Measurements from ENCODE around the gene FSCN2.
A peak's percentile ranks its signal among the peaks of the same experiment; 100 is the strongest.

The FSCN2 gene

GRCh38 chr17:81502471-81503017 lies 25.6 kb upstream of the FSCN2 start:
- Histone ChIP-seq H3K27me3 (no peaks in the 10 kb centered on the region), H3K4me3 (no peak overlapping the region), H3K9me3 (no peaks in the 10 kb centered on the region), H3K4me1 (peaks cover 0 to 19% (median 8%) of the 10 kb centered on the region in 4 donors), H3K36me3 (no peaks in the 10 kb centered on the region), H3K27ac (no peak overlapping the region)
- intact Hi-C loops (cut with DNase I; ENCODE audit: low total_unique reads) = no loop called here
- no peak for TF ChIP-seq CTCF (IDR thresholded peaks at IDR 0.05)
- DNase-seq = no peak

- Histone ChIP-seq H3K36me3 (peaks cover 7 to 10% (median 8%) of the 10 kb centered on the region in 3 donors), H3K27me3 (no peaks in the 10 kb centered on the region), H3K4me3 (no peak overlapping the region), H3K27ac (no peak overlapping the region), H3K9me3 (no peaks in the 10 kb centered on the region), H3K4me1 (peaks cover 0 to 27% (median 12%) of the 10 kb centered on the region in 4 donors)
- TF ChIP-seq CTCF (IDR thresholded peaks at IDR 0.05) = no peak
- intact Hi-C loops (cut with DNase I; ENCODE audit: low total_unique reads) = no loop called here
- no peak for DNase-seq
These were observed 24.6 kb upstream of the FSCN2 start for GRCh38 chr17:81503619-81504018.

GRCh38 chr17:81508639-81509206 lies 19.5 kb upstream of the FSCN2 start:
- no peak for DNase-seq
- intact Hi-C loops (cut with DNase I; ENCODE audit: low total_unique reads) = no loop called here
- Histone ChIP-seq H3K9me3 (no peaks in the 10 kb centered on the region), H3K27ac (peak overlapping the region; percentile 95 to 100), H3K4me3 (peak overlapping the region; percentile 92 to 99), H3K36me3 (peaks cover 43 to 48% (median 46%) of the 10 kb centered on the region in 3 donors), H3K27me3 (no peaks in the 10 kb centered on the region), H3K4me1 (peaks cover 0 to 19% (median 8%) of the 10 kb centered on the region in 4 donors)
- no peak for TF ChIP-seq CTCF (IDR thresholded peaks at IDR 0.05)

- H3K9me3 ChIP-seq = no peaks in the 10 kb centered on the region
- no peak for TF ChIP-seq CTCF (IDR thresholded peaks at IDR 0.05)
- H3K36me3 ChIP-seq = peaks cover 43 to 48% (median 46%) of the 10 kb centered on the region in 3 donors
- DNase-seq = no peak
- H3K4me3 ChIP-seq = peak overlapping the region; percentile 92 to 99
- intact Hi-C loops (cut with DNase I; ENCODE audit: low total_unique reads) = no loop called here
- H3K27ac ChIP-seq = peak overlapping the region; percentile 95 to 100
- H3K4me1 ChIP-seq = peaks cover 0 to 21% (median 8%) of the 10 kb centered on the region in 4 donors
- H3K27me3 ChIP-seq = no peaks in the 10 kb centered on the region
These were observed 18.8 kb upstream of the FSCN2 start for GRCh38 chr17:81509207-81509971.

- H3K36me3 ChIP-seq = peaks cover 43 to 48% (median 46%) of the 10 kb centered on the region in 3 donors
- H3K27ac ChIP-seq = peak overlapping the region; percentile 95 to 100
- intact Hi-C loops (cut with DNase I; ENCODE audit: low total_unique reads) = loop anchor here (2.0 kb wide), 1 partner anchor 109 kb away; no protein-coding TSS in a partner anchor
- DNase-seq = no peak
- peak overlapping the region; percentile 92 to 99 for H3K4me3 ChIP-seq
- no peaks in the 10 kb centered on the region for H3K27me3 ChIP-seq
- H3K4me1 ChIP-seq = peaks cover 0 to 21% (median 8%) of the 10 kb centered on the region in 4 donors
- H3K9me3 ChIP-seq = no peaks in the 10 kb centered on the region
- no peak for TF ChIP-seq CTCF (IDR thresholded peaks at IDR 0.05)
These were observed 18.0 kb upstream of the FSCN2 start for GRCh38 chr17:81509972-81510784.
